Activated B cell treated with CpG ODN at 0.5 μM for 24 hours (primary cell): Measurements from ENCODE around the gene PKHD1. TPM values are rescaled to one million over a fixed set of nuclear protein-coding genes. Genes with fewer than 3 reads are reported as not detected.
"Not testable (repeated sequence)": the region's sequence is repeated elsewhere in the genome, so short reads cannot be mapped to it uniquely, and the experiment has no call there.

ENCODE experiments used
- ATAC-seq: fragments of 200-7000 bp; cut with Tn5 transposase; one replicate; pipeline ENCODE4 v1.10.0; 2021; ENCODE audit warnings: low read depth, mild to moderate bottlenecking, moderate library complexity
- CTCF ChIA-PET: fragments of 350-600 bp; sonication (Branson Sonifier 250); formaldehyde crosslinking; loops from one replicate; lab custom pipeline; 2021; ENCODE audit warnings: antibody characterized with exemption; lab: Charles Lee
- POLR2A ChIA-PET: fragments of 350-600 bp; sonication (Branson Sonifier 250); formaldehyde crosslinking; loops from one replicate; lab custom pipeline; 2021; ENCODE audit warnings: antibody characterized with exemption; lab: Charles Lee
- DNase-seq: peaks from one replicate; pipeline ENCODE4 v3.0.0; 2022
- H3K27ac Mint-ChIP-seq: one replicate; pipeline ENCODE4 v1.8.0; 2020; ENCODE audit warnings: mixed read lengths
- H3K27me3 Mint-ChIP-seq: one replicate; pipeline ENCODE4 v1.8.0; 2021; ENCODE audit warnings: mixed read lengths
- H3K36me3 Mint-ChIP-seq: one replicate; pipeline ENCODE4 v1.8.0; 2021; ENCODE audit warnings: low read depth, mixed read lengths
- H3K4me1 Mint-ChIP-seq: one replicate; pipeline ENCODE4 v1.8.0; 2021; ENCODE audit warnings: mixed read lengths
- H3K4me3 Mint-ChIP-seq: one replicate; pipeline ENCODE4 v1.8.0; 2020; ENCODE audit warnings: mild to moderate bottlenecking, mixed read lengths
- H3K9me3 Mint-ChIP-seq: one replicate; pipeline ENCODE4 v1.8.0; 2020; ENCODE audit warnings: mixed read lengths
- intact Hi-C: fragments of 100-400 bp; cut with micrococcal nuclease; formaldehyde crosslinking; loops from one replicate; pipeline ENCODE4 v1.15.1; 2024
- total RNA-seq: library from RNA; stranded (reverse); gene quantifications from 2 replicates; pipeline ENCODE4 v1.2.3, GENCODE V29; 2022
- TF ChIP-seq, protein P1 (sequence below): fragments of 200-600 bp; IDR thresholded peaks from one replicate; pipeline ENCODE4 v1.8.0; 2022; ENCODE audit warnings: antibody characterized with exemption, mild to moderate bottlenecking

The PKHD1 gene
- total RNA-seq, 1 donor from 2014 or later: not detected

DNA sequence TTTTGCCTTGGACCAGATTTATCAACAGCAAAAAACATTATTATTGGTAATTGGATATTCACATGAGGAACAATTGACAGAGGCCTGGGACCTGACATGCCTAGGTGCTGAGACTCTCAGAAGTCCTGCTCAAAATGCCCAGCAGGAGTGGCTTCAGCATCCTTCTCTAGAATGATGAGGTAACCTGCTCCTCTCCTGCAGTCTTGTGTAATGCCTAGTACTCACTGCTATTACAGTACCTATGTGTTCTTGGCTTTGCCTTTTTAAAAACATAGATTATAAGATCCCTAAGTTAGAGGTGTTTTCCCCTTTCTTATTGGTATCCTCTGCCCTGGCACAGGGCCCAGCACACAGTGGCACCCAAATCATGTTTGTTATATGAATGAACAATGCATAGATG lies 230.9 kb downstream of the PKHD1 start:
- no peaks in the 10 kb centered on the region for H3K36me3 Mint-ChIP-seq
- H3K27me3 Mint-ChIP-seq: peaks cover 18% of the 10 kb centered on the region
- ChIA-PET POLR2A (no interaction called here), CTCF (no interaction called here)
- intact Hi-C loops: loop anchor here (10.0 kb wide), 2 partner anchors 808 to 1042 kb away; partner anchors contain the start of gene TFAP2B
- H3K4me1 Mint-ChIP-seq: no peaks in the 10 kb centered on the region
- TF ChIP-seq, protein P1, sequence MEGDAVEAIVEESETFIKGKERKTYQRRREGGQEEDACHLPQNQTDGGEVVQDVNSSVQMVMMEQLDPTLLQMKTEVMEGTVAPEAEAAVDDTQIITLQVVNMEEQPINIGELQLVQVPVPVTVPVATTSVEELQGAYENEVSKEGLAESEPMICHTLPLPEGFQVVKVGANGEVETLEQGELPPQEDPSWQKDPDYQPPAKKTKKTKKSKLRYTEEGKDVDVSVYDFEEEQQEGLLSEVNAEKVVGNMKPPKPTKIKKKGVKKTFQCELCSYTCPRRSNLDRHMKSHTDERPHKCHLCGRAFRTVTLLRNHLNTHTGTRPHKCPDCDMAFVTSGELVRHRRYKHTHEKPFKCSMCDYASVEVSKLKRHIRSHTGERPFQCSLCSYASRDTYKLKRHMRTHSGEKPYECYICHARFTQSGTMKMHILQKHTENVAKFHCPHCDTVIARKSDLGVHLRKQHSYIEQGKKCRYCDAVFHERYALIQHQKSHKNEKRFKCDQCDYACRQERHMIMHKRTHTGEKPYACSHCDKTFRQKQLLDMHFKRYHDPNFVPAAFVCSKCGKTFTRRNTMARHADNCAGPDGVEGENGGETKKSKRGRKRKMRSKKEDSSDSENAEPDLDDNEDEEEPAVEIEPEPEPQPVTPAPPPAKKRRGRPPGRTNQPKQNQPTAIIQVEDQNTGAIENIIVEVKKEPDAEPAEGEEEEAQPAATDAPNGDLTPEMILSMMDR: no peak
- no peak overlapping the region for H3K4me3 Mint-ChIP-seq
- no peaks in the 10 kb centered on the region for H3K9me3 Mint-ChIP-seq
- DNase-seq (no peak), ATAC-seq (no peak)
- H3K27ac Mint-ChIP-seq: no peak overlapping the region

DNA sequence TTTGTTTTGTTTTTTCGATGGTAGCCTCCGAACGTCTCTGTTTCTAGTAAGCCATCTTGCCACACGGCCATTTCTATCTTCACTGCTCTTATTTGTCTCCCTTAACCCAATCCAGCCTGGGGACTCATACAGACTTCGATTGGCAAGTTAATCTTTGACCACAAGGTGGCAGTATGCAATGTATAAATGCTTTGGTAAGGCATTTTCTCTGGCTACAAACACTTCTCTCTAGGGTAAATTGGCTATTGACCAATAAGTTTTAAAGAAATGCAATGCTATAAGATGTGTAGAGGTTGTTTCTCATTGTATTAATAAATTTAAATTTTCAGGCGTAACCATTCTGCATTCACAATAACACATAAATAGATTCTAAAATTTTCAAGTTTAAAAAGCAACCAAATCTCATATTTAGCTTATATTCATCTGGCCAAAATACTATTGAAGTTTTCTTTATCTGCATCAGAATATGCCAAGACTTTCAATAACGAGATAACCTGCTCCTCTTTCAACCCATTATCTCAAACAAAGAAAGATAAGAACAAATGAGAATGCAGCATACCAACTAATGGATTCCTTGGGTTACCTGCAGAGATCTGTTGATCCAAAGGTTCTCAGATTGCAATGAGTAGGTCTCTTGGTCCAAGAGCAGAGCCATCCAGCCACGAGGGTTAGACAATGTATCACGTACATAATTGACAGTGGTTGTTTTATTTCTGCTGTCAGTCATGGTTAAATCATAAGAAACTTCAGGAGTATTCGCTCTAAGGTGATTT lies 231.9 kb downstream of the PKHD1 start:
- Mint-ChIP-seq H3K27ac (no peak overlapping the region), H3K4me1 (no peaks in the 10 kb centered on the region), H3K27me3 (peaks cover 18% of the 10 kb centered on the region), H3K9me3 (no peaks in the 10 kb centered on the region), H3K4me3 (no peak overlapping the region), H3K36me3 (no peaks in the 10 kb centered on the region)
- no peak for DNase-seq
- no peak for ATAC-seq
- intact Hi-C loops: loop anchor here (1.0 to 10.0 kb wide), 6 partner anchors 104 to 1041 kb away; partner anchors contain the start of gene TFAP2B
- TF ChIP-seq, protein P1: peak; percentile 30
- POLR2A ChIA-PET: no interaction called here
- CTCF ChIA-PET: interaction anchor here (1.2 to 2.7 kb wide), 3 partner anchors 104 to 195 kb away, joined by 3 to 26 read pairs (median 6); no protein-coding TSS in a partner anchor

DNA sequence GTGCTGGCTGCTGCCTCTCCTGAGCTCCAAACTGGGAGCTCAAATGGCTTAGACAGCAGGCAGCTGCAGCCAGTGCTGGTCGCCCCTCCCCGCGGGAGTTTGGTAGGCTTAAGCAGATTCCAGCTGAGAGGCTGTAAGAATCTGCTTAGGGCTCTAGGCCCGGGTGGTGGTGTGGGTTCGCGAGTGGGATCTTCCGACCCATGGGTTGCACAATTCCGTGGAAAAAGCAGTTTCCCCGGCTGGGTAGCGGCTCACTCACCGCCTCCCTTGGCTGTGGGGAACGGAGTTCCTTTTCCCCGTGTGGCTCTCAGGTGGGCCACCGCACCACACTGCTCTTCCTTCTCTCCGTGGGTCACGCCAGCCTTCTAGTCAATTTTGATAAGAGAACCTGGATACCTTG lies 232.5 kb downstream of the PKHD1 start:
- Mint-ChIP-seq H3K4me3 (no peak overlapping the region), H3K9me3 (peaks cover under 1% of the 10 kb centered on the region), H3K27ac (no peak overlapping the region), H3K4me1 (no peaks in the 10 kb centered on the region), H3K36me3 (no peaks in the 10 kb centered on the region), H3K27me3 (peaks cover 18% of the 10 kb centered on the region)
- POLR2A ChIA-PET: no interaction called here
- CTCF ChIA-PET: interaction anchor here (0.9 to 2.7 kb wide), 4 partner anchors 105 to 195 kb away, joined by 3 to 26 read pairs (median 4); no protein-coding TSS in a partner anchor
- intact Hi-C loops: loop anchor here (1.0 to 10.0 kb wide), 6 partner anchors 104 to 1040 kb away; partner anchors contain the start of gene TFAP2B
- DNase-seq: no peak
- TF ChIP-seq, protein P1: no peak
- ATAC-seq: no peak

DNA sequence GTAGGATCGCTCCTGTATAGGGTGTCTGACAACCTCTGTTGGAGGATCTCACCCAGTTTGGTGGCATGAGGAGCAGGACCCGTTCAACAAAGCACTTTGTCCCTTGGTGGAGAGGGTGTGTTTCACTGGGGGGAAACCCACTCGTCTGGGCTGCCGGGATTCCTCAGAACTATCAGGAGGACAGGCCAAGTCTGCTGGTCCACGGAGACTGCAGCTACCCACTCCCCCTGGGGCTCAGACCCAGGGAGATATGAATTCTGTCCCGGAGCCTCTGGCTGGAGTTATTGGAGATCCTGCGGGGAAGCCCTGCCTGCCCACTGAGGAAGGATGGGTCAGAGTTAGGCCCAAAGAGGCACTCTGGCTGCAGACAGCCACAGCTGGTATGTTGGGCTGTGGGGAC lies 233.1 kb downstream of the PKHD1 start:
- Mint-ChIP-seq H3K27ac (no peak overlapping the region), H3K4me3 (no peak overlapping the region), H3K36me3 (no peaks in the 10 kb centered on the region), H3K9me3 (peaks cover 5% of the 10 kb centered on the region), H3K27me3 (peaks cover 18% of the 10 kb centered on the region), H3K4me1 (no peaks in the 10 kb centered on the region)
- intact Hi-C loops: loop anchor here (10.0 kb wide), 2 partner anchors 810 to 1040 kb away; partner anchors contain the start of gene TFAP2B
- ChIA-PET POLR2A (no interaction called here), CTCF (interaction anchor here (0.9 to 2.7 kb wide), 3 partner anchors 165 to 196 kb away, joined by 3 to 26 read pairs (median 6); no protein-coding TSS in a partner anchor)
- TF ChIP-seq, protein P1: no peak
- ATAC-seq (no peak), DNase-seq (no peak)

DNA sequence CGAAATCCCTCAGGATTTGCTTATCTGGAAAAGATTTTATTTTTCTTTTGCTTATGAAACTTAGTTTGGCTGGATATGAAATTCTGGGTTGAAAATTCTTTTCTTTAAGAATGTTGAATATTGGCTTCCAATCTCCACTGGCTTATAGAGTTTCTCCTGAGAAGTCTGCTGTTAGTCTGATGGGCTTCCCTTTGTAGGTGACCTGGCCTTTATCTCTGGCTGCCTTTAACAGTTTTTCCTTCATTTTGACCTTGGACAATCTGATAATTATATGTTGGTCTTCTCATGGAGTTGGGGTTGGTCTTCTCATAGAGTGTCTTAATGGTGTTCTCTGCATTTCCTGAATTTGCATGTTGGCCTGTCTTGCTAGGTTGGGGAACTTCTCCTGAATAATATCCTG lies 234.3 kb downstream of the PKHD1 start:
- ATAC-seq, H3K36me3 Mint-ChIP-seq, H3K9me3 Mint-ChIP-seq, H3K4me3 Mint-ChIP-seq, CTCF ChIA-PET, H3K27ac Mint-ChIP-seq, POLR2A ChIA-PET, DNase-seq, H3K4me1 Mint-ChIP-seq: not testable (repeated sequence)
- intact Hi-C loops: loop anchor here (10.0 kb wide), 2 partner anchors 812 to 1038 kb away; partner anchors contain the start of gene TFAP2B
- peaks cover 16% of the 10 kb centered on the region for H3K27me3 Mint-ChIP-seq
